Astrocyte of the cerebellum (primary cell): ENCODE results near the gene PWWP3B.
A peak's percentile ranks its signal among the peaks of the same experiment; 100 is the strongest.

Experiments
- DNase-seq: peaks from one replicate; pipeline ENCODE4 v3.0.0-alpha.2; 2011; ENCODE audit warnings: low read depth
- H3K4me3 ChIP-seq: 2 replicates; pipeline ENCODE4 v1.5.1; 2011; ENCODE audit warnings: mild to moderate bottlenecking, low read depth, low read length, moderate library complexity
- CTCF ChIP-seq: IDR thresholded peaks from 2 replicates; pipeline ENCODE4 v1.5.1; 2012; ENCODE audit warnings: low read length, low read depth, moderate library complexity, mild to moderate bottlenecking; ENCODE audit errors: missing control alignments
- in situ Hi-C: cut with HindIII; loops from 2 replicates; pipeline ENCODE4 v1.10.0; 2017; ENCODE audit warnings: low sequenced_read_pairs

PWWP3B gene

GRCh38 chrX:106168107-106168506, at the start of gene PWWP3B:
Gene PWWP3B, plus strand, starts transcription at chrX:106168305. Its CDS starts 37,128 bp downstream, at chrX:106205433.
- peak within 1 kb of the TSS; percentile 22 for H3K4me3 ChIP-seq
- no peak for TF ChIP-seq CTCF
- in situ Hi-C loops = no loop called here
- peak; percentile 13 for DNase-seq

- no peak for TF ChIP-seq CTCF
- in situ Hi-C loops = no loop called here
- no peak overlapping the region for H3K4me3 ChIP-seq
- no peak for DNase-seq
Observed at GRCh38 chrX:106139048-106139447, 29.1 kb upstream of the PWWP3B start.

- in situ Hi-C loops = no loop called here
- DNase-seq = no peak
- no peak overlapping the region for H3K4me3 ChIP-seq
- TF ChIP-seq CTCF = no peak
Observed at GRCh38 chrX:106144755-106145639, 23.1 kb upstream of the PWWP3B start.

- H3K4me3 ChIP-seq = no peak overlapping the region
- in situ Hi-C loops = no loop called here
- DNase-seq = no peak
- no peak for TF ChIP-seq CTCF
Observed at GRCh38 chrX:106150701-106151100, 17.4 kb upstream of the PWWP3B start.

- in situ Hi-C loops = no loop called here
- no peak for DNase-seq
- H3K4me3 ChIP-seq = no peak overlapping the region
- no peak for TF ChIP-seq CTCF
Observed at GRCh38 chrX:106159861-106160282, 8.2 kb upstream of the PWWP3B start.

- no peak overlapping the region for H3K4me3 ChIP-seq
- TF ChIP-seq CTCF = peak; percentile 67
- DNase-seq = peak; percentile 15
- in situ Hi-C loops = no loop called here
Observed at GRCh38 chrX:106170318-106170717, 2.2 kb downstream of the PWWP3B start.
